Kidney capillary endothelial cell (primary cell): ENCODE results near the gene UGT2A3.

ENCODE experiments used
- DNase-seq: peaks from one replicate; pipeline ENCODE4 v3.0.0-alpha.2; 2018; ENCODE audit warnings: low spot score

Gene UGT2A3

GRCh38 chr4:68912807-68913206, 38.8 kb downstream of the UGT2A3 start:
- no peak for DNase-seq

- no peak for DNase-seq
Measured at GRCh38 chr4:68909385-68909784, 42.2 kb downstream of the UGT2A3 start.

GRCh38 chr4:68907788-68908700, 43.6 kb downstream of the UGT2A3 start:
- DNase-seq, result no peak

GRCh38 chr4:68907245-68907644, 44.4 kb downstream of the UGT2A3 start:
- no peak for DNase-seq

GRCh38 chr4:68906780-68907137, 44.8 kb downstream of the UGT2A3 start:
- DNase-seq, result no peak

GRCh38 chr4:68905939-68906779, 45.4 kb downstream of the UGT2A3 start:
- no peak for DNase-seq

GRCh38 chr4:68905598-68905938, 46.0 kb downstream of the UGT2A3 start:
- DNase-seq, result no peak

- no peak for DNase-seq
Measured at GRCh38 chr4:68904786-68905185, 46.8 kb downstream of the UGT2A3 start.

GRCh38 chr4:68896749-68897148, 54.9 kb downstream of the UGT2A3 start:
- no peak for DNase-seq

GRCh38 chr4:68895561-68896198, 55.9 kb downstream of the UGT2A3 start:
- DNase-seq, result no peak

- DNase-seq, result no peak
Measured at GRCh38 chr4:68892861-68893260, 58.7 kb downstream of the UGT2A3 start.

- DNase-seq, result no peak
Measured at GRCh38 chr4:68891678-68892077, 59.9 kb downstream of the UGT2A3 start.

- no peak for DNase-seq
Measured at GRCh38 chr4:68885545-68885944, 66.1 kb downstream of the UGT2A3 start.

GRCh38 chr4:68883870-68884269, 67.7 kb downstream of the UGT2A3 start:
- no peak for DNase-seq
